Panc1 (cell line): Measurements from ENCODE around the gene MEIS2.

ENCODE experiments used
- POLR2AphosphoS5 ChIP-seq: IDR thresholded peaks from 2 replicates; pipeline ENCODE4 v1.6.1; 2012; ENCODE audit warnings: mild to moderate bottlenecking, low read depth, low read length, moderate library complexity
- TF ChIP-seq, protein P1 (sequence below): fragments of 450-650 bp; IDR thresholded peaks from 2 replicates; pipeline ENCODE4 v1.5.1; 2017; ENCODE audit warnings: mild to moderate bottlenecking
- TF ChIP-seq, protein P2 (sequence below), 2 experiments: IDR thresholded peaks; 2 replicates each; pipeline ENCODE4 v1.6.1; 2011 to 2012; ENCODE audit warnings: low read depth in 2 of 2, control low read depth in 1 of 2, low read length in 1 of 2, mild to moderate bottlenecking in 1 of 2, moderate library complexity in 1 of 2; ENCODE audit not compliant: insufficient read depth in 1 of 2

DNA sequence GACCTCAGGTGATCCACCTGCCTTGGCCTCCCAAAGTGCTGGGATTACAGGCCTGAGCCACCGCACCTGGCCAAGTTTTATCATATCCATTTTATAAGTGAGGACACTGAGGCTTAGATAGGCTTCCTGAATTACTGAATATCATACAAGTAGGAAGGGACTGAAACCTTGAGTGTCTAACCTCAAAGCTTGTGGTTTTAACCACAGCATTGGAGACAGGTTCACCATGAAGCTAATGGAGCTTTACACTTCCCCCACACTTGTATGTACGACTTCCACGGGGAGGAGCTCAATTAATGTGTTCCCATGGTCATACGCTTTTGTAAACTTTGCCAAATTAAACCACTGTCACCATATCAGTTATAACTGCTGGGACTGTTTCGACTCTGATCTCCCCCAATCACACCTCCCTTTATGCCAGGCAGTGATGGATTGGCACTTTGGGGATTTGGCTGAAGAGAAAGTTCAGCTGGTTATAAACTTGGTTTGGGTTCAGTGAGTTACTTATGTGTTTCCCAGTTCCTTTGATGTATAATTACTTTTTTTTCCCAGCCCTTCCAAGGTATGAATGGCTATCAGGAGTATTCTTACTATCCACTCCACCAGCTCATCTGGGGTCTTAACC, 38.4 kb upstream of the MEIS2 start:
- TF ChIP-seq, protein P1, sequence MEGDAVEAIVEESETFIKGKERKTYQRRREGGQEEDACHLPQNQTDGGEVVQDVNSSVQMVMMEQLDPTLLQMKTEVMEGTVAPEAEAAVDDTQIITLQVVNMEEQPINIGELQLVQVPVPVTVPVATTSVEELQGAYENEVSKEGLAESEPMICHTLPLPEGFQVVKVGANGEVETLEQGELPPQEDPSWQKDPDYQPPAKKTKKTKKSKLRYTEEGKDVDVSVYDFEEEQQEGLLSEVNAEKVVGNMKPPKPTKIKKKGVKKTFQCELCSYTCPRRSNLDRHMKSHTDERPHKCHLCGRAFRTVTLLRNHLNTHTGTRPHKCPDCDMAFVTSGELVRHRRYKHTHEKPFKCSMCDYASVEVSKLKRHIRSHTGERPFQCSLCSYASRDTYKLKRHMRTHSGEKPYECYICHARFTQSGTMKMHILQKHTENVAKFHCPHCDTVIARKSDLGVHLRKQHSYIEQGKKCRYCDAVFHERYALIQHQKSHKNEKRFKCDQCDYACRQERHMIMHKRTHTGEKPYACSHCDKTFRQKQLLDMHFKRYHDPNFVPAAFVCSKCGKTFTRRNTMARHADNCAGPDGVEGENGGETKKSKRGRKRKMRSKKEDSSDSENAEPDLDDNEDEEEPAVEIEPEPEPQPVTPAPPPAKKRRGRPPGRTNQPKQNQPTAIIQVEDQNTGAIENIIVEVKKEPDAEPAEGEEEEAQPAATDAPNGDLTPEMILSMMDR, result no peak
- TF ChIP-seq, protein P2, sequence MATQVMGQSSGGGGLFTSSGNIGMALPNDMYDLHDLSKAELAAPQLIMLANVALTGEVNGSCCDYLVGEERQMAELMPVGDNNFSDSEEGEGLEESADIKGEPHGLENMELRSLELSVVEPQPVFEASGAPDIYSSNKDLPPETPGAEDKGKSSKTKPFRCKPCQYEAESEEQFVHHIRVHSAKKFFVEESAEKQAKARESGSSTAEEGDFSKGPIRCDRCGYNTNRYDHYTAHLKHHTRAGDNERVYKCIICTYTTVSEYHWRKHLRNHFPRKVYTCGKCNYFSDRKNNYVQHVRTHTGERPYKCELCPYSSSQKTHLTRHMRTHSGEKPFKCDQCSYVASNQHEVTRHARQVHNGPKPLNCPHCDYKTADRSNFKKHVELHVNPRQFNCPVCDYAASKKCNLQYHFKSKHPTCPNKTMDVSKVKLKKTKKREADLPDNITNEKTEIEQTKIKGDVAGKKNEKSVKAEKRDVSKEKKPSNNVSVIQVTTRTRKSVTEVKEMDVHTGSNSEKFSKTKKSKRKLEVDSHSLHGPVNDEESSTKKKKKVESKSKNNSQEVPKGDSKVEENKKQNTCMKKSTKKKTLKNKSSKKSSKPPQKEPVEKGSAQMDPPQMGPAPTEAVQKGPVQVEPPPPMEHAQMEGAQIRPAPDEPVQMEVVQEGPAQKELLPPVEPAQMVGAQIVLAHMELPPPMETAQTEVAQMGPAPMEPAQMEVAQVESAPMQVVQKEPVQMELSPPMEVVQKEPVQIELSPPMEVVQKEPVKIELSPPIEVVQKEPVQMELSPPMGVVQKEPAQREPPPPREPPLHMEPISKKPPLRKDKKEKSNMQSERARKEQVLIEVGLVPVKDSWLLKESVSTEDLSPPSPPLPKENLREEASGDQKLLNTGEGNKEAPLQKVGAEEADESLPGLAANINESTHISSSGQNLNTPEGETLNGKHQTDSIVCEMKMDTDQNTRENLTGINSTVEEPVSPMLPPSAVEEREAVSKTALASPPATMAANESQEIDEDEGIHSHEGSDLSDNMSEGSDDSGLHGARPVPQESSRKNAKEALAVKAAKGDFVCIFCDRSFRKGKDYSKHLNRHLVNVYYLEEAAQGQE (IDR thresholded peaks at IDR 0.05; ENCODE audit: insufficient read depth in 1 of 2, low read depth in 2 of 2, low read length in 1 of 2), result no peak
- no peak for TF ChIP-seq POLR2AphosphoS5
